Measurements from ENCODE around the gene AMBRA1. TPM values are rescaled to one million over a fixed set of nuclear protein-coding genes. Genes with fewer than 3 reads are reported as not detected.

Gene AMBRA1
- total and polyA plus RNA-seq, 2 donors from 2014 or later, result 8.0 to 32.6 TPM

DNA sequence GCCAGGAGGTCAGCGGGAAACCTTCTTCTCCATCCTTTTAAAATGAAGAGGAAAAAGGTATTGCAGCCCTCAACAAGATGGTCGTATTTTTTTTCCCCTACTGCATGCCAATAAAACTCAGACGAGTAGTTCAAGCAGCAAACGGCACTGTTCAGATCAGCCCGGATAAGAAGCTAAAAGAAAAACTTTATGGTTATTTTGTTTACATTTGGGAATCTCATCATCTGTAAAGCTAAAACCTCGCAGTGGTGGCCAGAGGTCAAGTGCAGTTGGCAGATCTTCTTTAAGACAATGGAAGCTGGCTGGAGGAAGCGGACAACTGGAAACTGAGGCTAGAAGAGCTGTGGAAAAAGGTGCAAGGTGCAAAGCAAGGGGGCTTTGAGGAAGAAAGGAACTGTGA is 171.2 kb downstream of the AMBRA1 start:
- Histone ChIP-seq H3K27me3 (ENCODE audit: control insufficient read depth, insufficient read depth, low read length) (no peaks in the 10 kb centered on the region), H3K9me3 (ENCODE audit: control insufficient read depth in 2 of 3, insufficient read depth in 1 of 3, low read length in 3 of 3) (no peaks in the 10 kb centered on the region), H3K36me3 (ENCODE audit: control insufficient read depth in 2 of 3, insufficient read depth in 3 of 3, low read length in 3 of 3) (peaks cover 0 to 11% (median 9%) of the 10 kb centered on the region in 3 donors), H3K4me3 (ENCODE audit: low read length in 3 of 3) (no peak overlapping the region), H3K9ac (ENCODE audit: low read length in 3 of 3) (no peak overlapping the region), H3K4me1 (ENCODE audit: control insufficient read depth in 2 of 3, insufficient read depth in 2 of 3, low read depth in 1 of 3, low read length in 3 of 3) (no peaks in the 10 kb centered on the region), H3K27ac (ENCODE audit: low read depth in 2 of 2, low read length in 2 of 2) (no peak overlapping the region)
- intact Hi-C loops (cut with DNase I), result no loop called here
- TF ChIP-seq CTCF (IDR thresholded peaks at IDR 0.05; ENCODE audit: borderline replicate concordance, extremely low read depth, insufficient read depth), result no peak
- FAIRE-seq, result no peak
- DNase-seq, result no peak

GRCh38 chr11:46421257-46421880 is 172.5 kb downstream of the AMBRA1 start:
- no peak for TF ChIP-seq CTCF (IDR thresholded peaks at IDR 0.05; ENCODE audit: borderline replicate concordance, extremely low read depth, insufficient read depth)
- intact Hi-C loops (cut with DNase I), result no loop called here
- DNase-seq (no peak), FAIRE-seq (no peak)
- Histone ChIP-seq H3K9me3 (ENCODE audit: control insufficient read depth in 2 of 3, insufficient read depth in 1 of 3, low read length in 3 of 3) (no peaks in the 10 kb centered on the region), H3K4me1 (ENCODE audit: control insufficient read depth in 2 of 3, insufficient read depth in 2 of 3, low read depth in 1 of 3, low read length in 3 of 3) (no peaks in the 10 kb centered on the region), H3K9ac (ENCODE audit: low read length in 3 of 3) (no peak overlapping the region), H3K36me3 (ENCODE audit: control insufficient read depth in 2 of 3, insufficient read depth in 3 of 3, low read length in 3 of 3) (peaks cover 0 to 14% (median 13%) of the 10 kb centered on the region in 3 donors), H3K27me3 (ENCODE audit: control insufficient read depth, insufficient read depth, low read length) (no peaks in the 10 kb centered on the region), H3K4me3 (ENCODE audit: low read length in 3 of 3) (no peak overlapping the region), H3K27ac (ENCODE audit: low read depth in 2 of 2, low read length in 2 of 2) (no peak overlapping the region)

- Histone ChIP-seq H3K9ac (ENCODE audit: low read length in 3 of 3) (no peak overlapping the region), H3K4me3 (ENCODE audit: low read length in 3 of 3) (no peak overlapping the region), H3K4me1 (ENCODE audit: control insufficient read depth in 2 of 3, insufficient read depth in 2 of 3, low read depth in 1 of 3, low read length in 3 of 3) (no peaks in the 10 kb centered on the region), H3K9me3 (ENCODE audit: control insufficient read depth in 2 of 3, insufficient read depth in 1 of 3, low read length in 3 of 3) (no peaks in the 10 kb centered on the region), H3K36me3 (ENCODE audit: control insufficient read depth in 2 of 3, insufficient read depth in 3 of 3, low read length in 3 of 3) (peaks cover 2 to 21% (median 19%) of the 10 kb centered on the region in 3 donors), H3K27ac (ENCODE audit: low read depth in 2 of 2, low read length in 2 of 2) (no peak overlapping the region), H3K27me3 (ENCODE audit: control insufficient read depth, insufficient read depth, low read length) (no peaks in the 10 kb centered on the region)
- DNase-seq (no peak), FAIRE-seq (no peak)
- intact Hi-C loops (cut with DNase I), result no loop called here
- no peak for TF ChIP-seq CTCF (IDR thresholded peaks at IDR 0.05; ENCODE audit: borderline replicate concordance, extremely low read depth, insufficient read depth)
These were observed 173.3 kb downstream of the AMBRA1 start for GRCh38 chr11:46420513-46420912.

GRCh38 chr11:46418751-46419150 is 175.1 kb downstream of the AMBRA1 start:
- Histone ChIP-seq H3K27ac (ENCODE audit: low read depth in 2 of 2, low read length in 2 of 2) (no peak overlapping the region), H3K4me1 (ENCODE audit: control insufficient read depth in 2 of 3, insufficient read depth in 2 of 3, low read depth in 1 of 3, low read length in 3 of 3) (no peaks in the 10 kb centered on the region), H3K9me3 (ENCODE audit: control insufficient read depth in 2 of 3, insufficient read depth in 1 of 3, low read length in 3 of 3) (no peaks in the 10 kb centered on the region), H3K27me3 (ENCODE audit: control insufficient read depth, insufficient read depth, low read length) (no peaks in the 10 kb centered on the region), H3K4me3 (ENCODE audit: low read length in 3 of 3) (no peak overlapping the region), H3K36me3 (ENCODE audit: control insufficient read depth in 2 of 3, insufficient read depth in 3 of 3, low read length in 3 of 3) (peaks cover 2 to 37% (median 28%) of the 10 kb centered on the region in 3 donors), H3K9ac (ENCODE audit: low read length in 3 of 3) (no peak overlapping the region)
- TF ChIP-seq CTCF (IDR thresholded peaks at IDR 0.05; ENCODE audit: borderline replicate concordance, extremely low read depth, insufficient read depth), result no peak
- FAIRE-seq (no peak), DNase-seq (peak in 2 of 5 donors; percentile 7 to 12)
- intact Hi-C loops (cut with DNase I), result no loop called here
